Left lung (tissue), 10 donors: Measurements from ENCODE around the gene MINDY3. TPM values are rescaled to one million over a fixed set of nuclear protein-coding genes. Genes with fewer than 3 reads are reported as not detected.
"Not testable (repeated sequence)": the region's sequence is repeated elsewhere in the genome, so short reads cannot be mapped to it uniquely, and the experiment has no call there.

Source experiments
- ATAC-seq: fragments of 200-7000 bp; cut with Tn5 transposase; one replicate; pipeline ENCODE4 v1.9.1; 2020; ENCODE audit warnings: moderate library complexity
- DNase-seq, 4 donors: peaks; one replicate each; pipeline ENCODE4 v3.0.0-alpha.2; 2013 to 2020
- H3K27ac ChIP-seq, 2 donors: fragments of 200-600 bp; sonication (generic) in 1 of 2; one replicate each; pipeline versions ENCODE4 v1.5.0 to v1.8.0; 2020 to 2021
- H3K27me3 ChIP-seq, 2 donors: fragments of 200-600 bp; sonication (generic) in 1 of 2; one replicate each; pipeline versions ENCODE4 v1.5.0 to v1.8.0; 2020 to 2021
- H3K36me3 ChIP-seq, 2 donors: fragments of 200-600 bp; sonication (generic) in 1 of 2; one replicate each; pipeline versions ENCODE4 v1.5.0 to v1.8.0; 2020 to 2021
- H3K4me1 ChIP-seq, 2 donors: fragments of 200-600 bp; one replicate each; pipeline ENCODE4 v1.8.0; 2021
- H3K4me3 ChIP-seq, 2 donors: fragments of 200-600 bp; sonication (generic) in 1 of 2; one replicate each; pipeline versions ENCODE4 v1.5.0 to v1.8.0; 2020 to 2021; ENCODE audit warnings: mild to moderate bottlenecking in 1 of 2
- H3K9me3 ChIP-seq, 2 donors: fragments of 200-600 bp; sonication (generic) in 1 of 2; one replicate each; pipeline versions ENCODE4 v1.5.0 to v1.8.0; 2020 to 2021
- intact Hi-C, 2 donors: fragments of 100-400 bp; cut with DNase I; formaldehyde crosslinking; loops; one replicate each; pipeline versions ENCODE4 v1.11.2 to v1.14.2; 2022
- polyA plus RNA-seq, 6 donors: library from polyadenylated mRNA; unstranded; fragments of 120-200 nt; gene quantifications; one replicate each; pipeline ENCODE4 v1.2.1, GENCODE V29; 2013; ENCODE audit not compliant: insufficient read length in 6 of 6
- total RNA-seq, 2 donors: library from RNA; stranded (reverse); fragmentation: NEBNext Ultra II Directional; extraction: Animal tissue kit (Norgen Biotek cat#: 25700); gene quantifications; one replicate each; pipeline ENCODE4 v1.2.1, GENCODE V29; 2021
- TF ChIP-seq, protein P1 (sequence below), 2 donors: fragments of 200-600 bp; sonication (generic) in 1 of 2; IDR thresholded peaks; one replicate each; pipeline versions ENCODE4 v1.5.0 to v1.8.0; 2021; ENCODE audit warnings: antibody characterized with exemption in 2 of 2
- donor health status: DM: no; HTN: yes; CAD: no.
- donor health status: DM: no; HTN: no; CAD: no.

Gene MINDY3
- total and polyA plus RNA-seq, 8 donors = 27.5 to 59.7 (median 43.5) TPM

DNA sequence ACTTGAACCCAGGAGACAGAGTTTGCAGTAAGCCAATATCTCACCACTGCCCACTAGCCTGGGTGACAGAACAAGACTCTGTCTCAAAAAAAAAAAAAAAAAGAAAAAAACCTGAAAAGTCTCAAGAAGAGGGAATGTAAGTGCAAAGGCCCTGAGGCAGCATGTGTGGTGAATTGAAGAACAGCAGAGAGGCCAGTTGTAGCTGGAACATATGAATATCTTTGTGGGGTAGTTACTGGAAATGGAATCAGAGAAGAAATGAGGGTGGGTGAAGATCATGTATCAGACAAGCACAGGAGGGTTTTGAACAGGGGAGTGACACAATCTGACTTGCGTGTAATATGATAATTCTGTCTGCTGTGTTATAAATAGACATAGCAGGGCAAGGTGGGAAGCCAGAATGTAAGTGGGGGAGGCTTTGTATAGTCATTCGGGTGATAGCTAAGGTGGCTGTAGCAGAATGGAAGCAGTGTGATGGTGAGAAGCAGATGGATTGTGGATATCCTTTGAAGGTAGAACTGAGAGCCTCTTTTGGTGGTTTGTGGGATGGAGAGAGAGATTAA is 95.3 kb downstream of the MINDY3 start:
- no peaks in the 10 kb centered on the region for H3K4me1 ChIP-seq
- DNase-seq = no peak
- no peak overlapping the region for H3K4me3 ChIP-seq
- H3K9me3 ChIP-seq = no peaks in the 10 kb centered on the region
- no peak overlapping the region for H3K27ac ChIP-seq
- TF ChIP-seq, protein P1, sequence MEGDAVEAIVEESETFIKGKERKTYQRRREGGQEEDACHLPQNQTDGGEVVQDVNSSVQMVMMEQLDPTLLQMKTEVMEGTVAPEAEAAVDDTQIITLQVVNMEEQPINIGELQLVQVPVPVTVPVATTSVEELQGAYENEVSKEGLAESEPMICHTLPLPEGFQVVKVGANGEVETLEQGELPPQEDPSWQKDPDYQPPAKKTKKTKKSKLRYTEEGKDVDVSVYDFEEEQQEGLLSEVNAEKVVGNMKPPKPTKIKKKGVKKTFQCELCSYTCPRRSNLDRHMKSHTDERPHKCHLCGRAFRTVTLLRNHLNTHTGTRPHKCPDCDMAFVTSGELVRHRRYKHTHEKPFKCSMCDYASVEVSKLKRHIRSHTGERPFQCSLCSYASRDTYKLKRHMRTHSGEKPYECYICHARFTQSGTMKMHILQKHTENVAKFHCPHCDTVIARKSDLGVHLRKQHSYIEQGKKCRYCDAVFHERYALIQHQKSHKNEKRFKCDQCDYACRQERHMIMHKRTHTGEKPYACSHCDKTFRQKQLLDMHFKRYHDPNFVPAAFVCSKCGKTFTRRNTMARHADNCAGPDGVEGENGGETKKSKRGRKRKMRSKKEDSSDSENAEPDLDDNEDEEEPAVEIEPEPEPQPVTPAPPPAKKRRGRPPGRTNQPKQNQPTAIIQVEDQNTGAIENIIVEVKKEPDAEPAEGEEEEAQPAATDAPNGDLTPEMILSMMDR (IDR thresholded peaks at IDR 0.05) = no peak
- no peaks in the 10 kb centered on the region for H3K36me3 ChIP-seq
- no peaks in the 10 kb centered on the region for H3K27me3 ChIP-seq
- intact Hi-C loops = no loop called here
- ATAC-seq = no peak

DNA sequence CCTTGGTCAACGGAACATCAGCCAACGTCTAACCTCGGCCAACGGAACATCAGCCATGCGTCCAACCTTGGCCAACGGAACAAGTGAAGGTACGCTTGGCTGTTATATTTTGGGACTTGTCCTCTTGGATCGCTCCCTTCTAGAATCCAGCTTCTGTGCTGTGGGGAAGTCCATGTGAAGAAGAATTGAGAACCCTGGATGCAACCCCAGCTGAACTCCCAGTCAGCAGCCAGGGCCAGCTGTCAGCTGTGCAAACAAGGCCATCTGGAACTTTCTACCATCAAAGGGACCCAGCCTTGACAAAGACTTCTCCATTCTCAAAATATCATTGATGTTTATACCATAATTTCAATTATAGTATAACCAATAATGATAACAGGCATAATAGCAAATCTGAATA is 97.3 kb downstream of the MINDY3 start:
- Histone ChIP-seq H3K27me3 (no peaks in the 10 kb centered on the region), H3K4me3 (no peak overlapping the region), H3K9me3 (no peaks in the 10 kb centered on the region), H3K27ac (no peak overlapping the region), H3K4me1 (no peaks in the 10 kb centered on the region), H3K36me3 (no peaks in the 10 kb centered on the region)
- TF ChIP-seq, protein P1 (IDR thresholded peaks at IDR 0.05) = no peak
- intact Hi-C loops = no loop called here
- no peak for DNase-seq
- ATAC-seq = no peak

DNA sequence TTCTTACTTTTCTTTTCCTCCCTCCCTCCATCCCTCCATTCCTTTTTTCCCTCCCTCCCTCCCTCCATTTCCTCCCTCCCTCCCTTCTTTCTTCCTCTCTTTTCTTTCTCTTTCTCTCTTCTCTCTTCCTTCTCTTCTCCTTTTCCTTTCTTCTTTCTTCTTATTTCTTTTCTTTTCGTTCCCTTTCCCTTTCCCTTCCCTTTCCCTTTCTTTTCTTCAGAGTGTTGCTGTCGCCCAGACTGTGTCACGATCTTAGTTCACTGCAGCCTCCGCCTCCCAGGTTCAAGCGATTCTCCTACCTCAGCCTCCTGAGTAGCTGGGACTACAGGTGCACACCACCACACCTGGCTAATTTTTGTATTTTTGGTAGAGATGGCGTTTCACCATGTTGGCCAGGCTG is 98.1 kb downstream of the MINDY3 start:
- H3K4me3 ChIP-seq, H3K27me3 ChIP-seq, H3K4me1 ChIP-seq, H3K27ac ChIP-seq, ATAC-seq, H3K9me3 ChIP-seq, DNase-seq, H3K36me3 ChIP-seq, intact Hi-C loops: not testable (repeated sequence)

DNA sequence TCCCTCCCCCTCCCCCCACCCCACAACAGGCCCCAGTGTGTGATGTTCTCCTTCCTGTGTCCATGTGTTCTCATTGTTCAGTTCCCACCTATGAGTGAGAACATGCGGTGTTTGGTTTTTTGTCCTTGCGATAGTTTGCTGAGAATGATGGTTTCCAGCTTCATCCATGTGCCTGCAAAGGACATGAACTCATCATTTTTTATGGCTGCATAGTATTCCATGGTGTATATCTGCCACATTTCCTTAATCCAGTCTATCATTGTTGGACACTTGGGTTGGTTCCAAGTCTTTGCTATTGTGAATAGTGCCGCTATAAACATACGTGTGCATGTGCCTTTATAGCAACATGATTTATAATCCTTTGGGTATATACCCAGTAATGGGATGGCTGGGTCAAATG is 99.1 kb downstream of the MINDY3 start:
- H3K27ac ChIP-seq, H3K4me3 ChIP-seq, H3K9me3 ChIP-seq, ATAC-seq, DNase-seq, H3K4me1 ChIP-seq, intact Hi-C loops, H3K36me3 ChIP-seq, H3K27me3 ChIP-seq: not testable (repeated sequence)

DNA sequence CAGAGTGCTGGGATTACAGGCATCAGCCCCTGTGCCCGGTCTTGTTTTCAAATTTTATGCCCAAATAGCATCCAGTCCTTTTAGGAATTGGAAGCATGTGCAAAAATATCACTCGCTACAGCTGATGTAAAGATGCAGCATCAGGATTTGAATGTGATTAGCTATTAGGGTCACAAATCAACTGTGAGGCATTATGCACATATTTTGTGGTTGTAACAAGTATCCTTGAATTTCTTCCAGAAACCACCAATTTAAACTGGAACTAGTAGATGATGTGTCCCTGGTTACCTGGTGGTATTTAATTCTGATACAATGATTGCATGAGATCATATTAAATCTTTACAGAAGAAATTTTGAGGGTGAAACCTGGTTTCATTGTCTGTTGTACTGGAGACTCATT is 99.6 kb downstream of the MINDY3 start:
- H3K27ac ChIP-seq = no peak overlapping the region
- intact Hi-C loops = no loop called here
- no peaks in the 10 kb centered on the region for H3K9me3 ChIP-seq
- no peak for DNase-seq
- TF ChIP-seq, protein P1 (IDR thresholded peaks at IDR 0.05) = no peak
- no peak for ATAC-seq
- no peaks in the 10 kb centered on the region for H3K4me1 ChIP-seq
- no peaks in the 10 kb centered on the region for H3K36me3 ChIP-seq
- H3K4me3 ChIP-seq = no peak overlapping the region
- no peaks in the 10 kb centered on the region for H3K27me3 ChIP-seq

DNA sequence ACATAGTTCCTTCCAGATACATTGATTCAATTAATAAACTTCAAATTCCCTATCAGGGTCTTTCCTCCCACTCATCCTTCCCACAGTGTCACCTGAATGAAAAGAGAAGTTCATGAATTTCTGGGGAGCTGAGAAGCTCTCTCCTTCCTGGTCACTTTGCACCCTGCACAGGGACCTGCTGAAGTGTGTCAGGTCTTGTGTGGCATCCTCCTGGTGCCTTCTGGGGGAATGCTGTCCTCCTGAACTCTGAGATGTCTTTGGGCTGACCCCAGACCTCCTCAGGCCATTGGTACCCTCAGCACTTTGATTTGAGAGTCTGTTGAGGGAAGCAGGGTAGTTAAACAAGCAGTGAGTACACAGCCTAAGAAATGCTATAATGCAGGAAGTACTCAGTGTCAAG is 101.0 kb downstream of the MINDY3 start:
- Histone ChIP-seq H3K27me3 (no peaks in the 10 kb centered on the region), H3K4me3 (no peak overlapping the region), H3K4me1 (no peaks in the 10 kb centered on the region), H3K9me3 (no peaks in the 10 kb centered on the region), H3K36me3 (no peaks in the 10 kb centered on the region), H3K27ac (no peak overlapping the region)
- intact Hi-C loops = no loop called here
- TF ChIP-seq, protein P1 (IDR thresholded peaks at IDR 0.05) = no peak
- DNase-seq (no peak), ATAC-seq (no peak)
